HepG2 (cell line): ENCODE data around the gene NECAB2. TPM values are rescaled to one million over a fixed set of nuclear protein-coding genes. Genes with fewer than 3 reads are reported as not detected.

Experiments used
- ATAC-seq: fragments of 200-7000 bp; cut with Tn5 transposase; 3 replicates; pipeline ENCODE4 v1.9.1; 2020; ENCODE audit warnings: mild to moderate bottlenecking, moderate library complexity
- BruUV-seq: library from RNA; stranded (reverse); fragments of 400-500 nt; replicated peaks from 2 replicates; lab custom pipeline; 2021; lab: Mats Ljungman, UMichigan
- CTCF ChIA-PET: fragments of 300-600 bp; formaldehyde crosslinking; extraction: SDS; loops from one replicate; lab custom pipeline; 2021; ENCODE audit warnings: low total read pairs, inconsistent platforms, low intra/inter-chr PET ratio; lab: Yijun Ruan, JAX
- POLR2A ChIA-PET: fragments of 350-600 bp; sonication (Branson Sonifier 250); formaldehyde crosslinking; loops from one replicate; lab custom pipeline; 2020; ENCODE audit warnings: antibody characterized with exemption, inconsistent platforms; lab: Yijun Ruan, JAX
- DNase-seq: peaks from one replicate; pipeline ENCODE4 v3.0.0-alpha.2; 2015; ENCODE audit warnings: low spot score
- FAIRE-seq: peaks from 3 replicates; lab custom pipeline; 2011; peaks lifted over from hg19 to GRCh38; lab: Jason Lieb, UNC
- H2AFZ ChIP-seq: one replicate; pipeline ENCODE4 v1.6.1; 2011; ENCODE audit warnings: low read length, inconsistent platforms
- H3K27ac ChIP-seq: fragments of 300-600 bp; 3 replicates; pipeline ENCODE4 v1.8.0; 2011; ENCODE audit warnings: mixed run types, mild to moderate bottlenecking, mixed read lengths, low read length, inconsistent platforms; ENCODE audit not compliant: insufficient read depth; ENCODE audit errors: extremely low read length
- H3K27me3 ChIP-seq, 2 experiments: fragments of 200-600 bp in 1 of 2; 2 replicates in 1 of 2; 3 replicates in 1 of 2; pipeline versions ENCODE4 v1.6.0 to v1.8.0; 2011; ENCODE audit warnings: low read length in 2 of 2, mild to moderate bottlenecking in 2 of 2, moderate library complexity in 2 of 2, inconsistent platforms in 1 of 2; ENCODE audit not compliant: insufficient read depth in 2 of 2, control insufficient read depth in 1 of 2
- H3K36me3 ChIP-seq, 2 experiments: fragments of 200-600 bp in 1 of 2; replicated peaks in 1 of 2; 2 replicates in 1 of 2; 3 replicates in 1 of 2; pipeline versions ENCODE4 v1.5.1 to v1.8.0; 2011; ENCODE audit warnings: low read length in 2 of 2, inconsistent platforms in 1 of 2; ENCODE audit not compliant: insufficient read depth in 2 of 2, control insufficient read depth in 1 of 2
- H3K4me1 ChIP-seq: 2 replicates; pipeline ENCODE4 v1.5.1; 2012; ENCODE audit warnings: low read length, inconsistent platforms; ENCODE audit not compliant: insufficient read depth
- H3K4me2 ChIP-seq: 2 replicates; pipeline ENCODE4 v1.6.0; 2011; ENCODE audit warnings: low read depth, low read length, inconsistent platforms
- H3K4me3 ChIP-seq, 3 experiments: fragments of 200-600 bp in 1 of 3; sonication (generic), shearing (Covaris generic) in 1 of 3; replicated peaks in 1 of 3; 2 replicates each; pipeline ENCODE4 v1.5.1; 2011 to 2016; ENCODE audit warnings: low read length in 3 of 3, inconsistent platforms in 2 of 3, low read depth in 2 of 3, mild to moderate bottlenecking in 2 of 3, control low read depth in 1 of 3, mixed read lengths in 1 of 3; ENCODE audit not compliant: insufficient read depth in 1 of 3
- H3K79me2 ChIP-seq: one replicate; pipeline ENCODE4 v1.6.1; 2011; ENCODE audit warnings: low read length, inconsistent platforms; ENCODE audit not compliant: insufficient read depth
- H3K9ac ChIP-seq: 2 replicates; pipeline ENCODE4 v1.6.0; 2011; ENCODE audit warnings: mild to moderate bottlenecking, low read depth, low read length, inconsistent platforms; ENCODE audit not compliant: insufficient read depth
- H3K9me3 ChIP-seq: 2 replicates; pipeline ENCODE4 v1.5.1; 2012; ENCODE audit warnings: mild to moderate bottlenecking, low read length
- H4K20me1 ChIP-seq: 2 replicates; pipeline ENCODE4 v1.6.0; 2011; ENCODE audit warnings: inconsistent platforms, mild to moderate bottlenecking, low read length, moderate library complexity; ENCODE audit not compliant: insufficient read depth
- AKNA ChIP-seq: sonication (generic); formaldehyde crosslinking; IDR thresholded peaks from 2 replicates; pipeline ENCODE4 v1.4.0; 2020; ENCODE audit warnings: missing genetic modification reagents, borderline replicate concordance
- ARNTL ChIP-seq: sonication (generic); formaldehyde crosslinking; IDR thresholded peaks from 2 replicates; pipeline ENCODE4 v1.4.0; 2020; ENCODE audit warnings: mild to moderate bottlenecking, missing genetic modification reagents
- ELF3 ChIP-seq: IDR thresholded peaks from 2 replicates; pipeline ENCODE4 v1.6.1; 2016; ENCODE audit warnings: missing genetic modification reagents, missing compliant biosample characterization
- PATZ1 ChIP-seq: sonication (generic); formaldehyde crosslinking; IDR thresholded peaks from 2 replicates; pipeline ENCODE4 v1.4.0; 2020; ENCODE audit warnings: missing genetic modification reagents
- PTBP1 ChIP-seq: fragments of 200-400 bp; formaldehyde crosslinking; IDR thresholded peaks from 2 replicates; pipeline ENCODE4 v1.6.1; 2018; ENCODE audit warnings: low read length, low read depth; ENCODE audit not compliant: poor library complexity, severe bottlenecking
- RARA ChIP-seq: IDR thresholded peaks from 2 replicates; pipeline ENCODE4 v1.6.1; 2016; ENCODE audit warnings: missing genetic modification reagents, missing compliant biosample characterization
- SSRP1 ChIP-seq: IDR thresholded peaks from 2 replicates; pipeline ENCODE4 v1.6.1; 2016; ENCODE audit warnings: control low read depth
- ZBTB43 ChIP-seq: sonication (generic); formaldehyde crosslinking; conservative IDR thresholded peaks from 2 replicates; pipeline ENCODE4 v1.4.0; 2020; ENCODE audit warnings: missing genetic modification reagents
- ZNF362 ChIP-seq: sonication (generic); formaldehyde crosslinking; IDR thresholded peaks from 2 replicates; pipeline ENCODE4 v1.4.0; 2020; ENCODE audit warnings: missing genetic modification reagents, mild to moderate bottlenecking, borderline replicate concordance
- WGBS: methylation state at CpG from one replicate; pipeline ENCODE4 v1.1.6; 2017; ENCODE audit warnings: low lambda C conversion rate; 5-methylcytosine and 5-hydroxymethylcytosine counted together
- in situ Hi-C: cut with HindIII; loops from 2 replicates; pipeline ENCODE4 v1.10.0; 2017; ENCODE audit warnings: low pct_unique_long_range_greater_than_20kb; ENCODE audit not compliant: extremely low pct_ligation_motif_present
- intact Hi-C: fragments of 100-400 bp; cut with micrococcal nuclease; formaldehyde crosslinking; loops from one replicate; pipeline ENCODE4 v1.10.0; 2022; ENCODE audit not compliant: unreplicated experiment
- polyA plus RNA-seq, 8 experiments: library from polyadenylated mRNA; depleted of rRNA in 3 of 8; stranded (reverse) in 7 of 8; unstranded in 1 of 8; fragments of >200 nt; fragmentation: Illumina TruSeq in 4 of 8; extraction: Trizol in 4 of 8; gene quantifications; 2 replicates each; pipeline versions ENCODE4 v1.2.1 to v1.2.3, GENCODE V29; 2011 to 2016; ENCODE audit warnings: low read depth in 4 of 8, missing spikeins in 1 of 8, mixed read lengths in 1 of 8; ENCODE audit not compliant: insufficient read depth in 1 of 8
- total RNA-seq, 5 experiments: library from RNA; depleted of rRNA; stranded (reverse); fragments of >200 nt; fragmentation: Illumina TruSeq; extraction: Trizol; gene quantifications; 2 replicates each; pipeline ENCODE4 v1.2.3, GENCODE V29; 2016; ENCODE audit warnings: low read depth in 1 of 5
- TF ChIP-seq, protein P1 (sequence below): sonication (generic); formaldehyde crosslinking; IDR thresholded peaks from 2 replicates; pipeline ENCODE4 v1.4.0; 2020; ENCODE audit warnings: missing genetic modification reagents

Gene NECAB2
- total and polyA plus RNA-seq, 2 of the 13 experiments (the other 11 are each of a cell fraction or from before 2014, with no cell fraction given): 0.21 to 0.49 TPM

DNA sequence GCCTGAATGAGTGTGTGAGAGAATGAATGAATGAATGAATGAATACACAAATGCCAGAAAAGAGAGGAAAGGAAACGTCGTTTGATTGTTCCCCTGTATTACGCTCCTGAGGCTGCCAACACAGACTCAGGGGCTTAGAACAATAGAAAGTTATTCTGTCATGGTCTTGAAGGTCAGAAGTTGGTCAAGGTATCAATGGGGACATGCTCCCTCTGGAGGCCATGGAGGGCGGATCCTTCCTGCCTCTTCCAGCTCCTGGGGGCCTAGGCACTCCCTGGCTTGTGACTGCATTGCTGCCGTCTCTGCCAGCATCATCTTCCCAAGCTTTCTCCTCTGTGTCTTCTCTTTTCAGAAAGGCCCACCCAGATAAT lies 76.1 kb downstream of the NECAB2 start:
- ChIA-PET CTCF (interaction anchor here (1.1 to 1.9 kb wide), 5 partner anchors 19 to 117 kb away, joined by 4 to 25 read pairs (median 7); partner anchors contain the start of gene NECAB2), POLR2A (interaction anchor here (0.6 to 2.9 kb wide), 5 partner anchors 30 to 90 kb away, joined by 3 to 13 read pairs (median 3); partner anchors contain the start of gene OSGIN1)
- WGBS: 5% methylated on average over 5 of the region's 5 CpGs
- TF ChIP-seq SSRP1 (peak; percentile 39; the same call in 1 of the 2 replicates), AKNA (CRISPR knock-in tag) (no peak), RARA (CRISPR knock-in tag) (peak; percentile 41; the same call in 1 of the 2 replicates), ELF3 (CRISPR knock-in tag) (0 out of 2 replicates have a peak, but pooled peaks have one; percentile 16), PTBP1 (no peak), ZNF362 (no peak), PATZ1 (peak; percentile 34), ZBTB43 (CRISPR knock-in tag) (no peak), ARNTL (CRISPR knock-in tag) (no peak)
- TF ChIP-seq, protein P1, sequence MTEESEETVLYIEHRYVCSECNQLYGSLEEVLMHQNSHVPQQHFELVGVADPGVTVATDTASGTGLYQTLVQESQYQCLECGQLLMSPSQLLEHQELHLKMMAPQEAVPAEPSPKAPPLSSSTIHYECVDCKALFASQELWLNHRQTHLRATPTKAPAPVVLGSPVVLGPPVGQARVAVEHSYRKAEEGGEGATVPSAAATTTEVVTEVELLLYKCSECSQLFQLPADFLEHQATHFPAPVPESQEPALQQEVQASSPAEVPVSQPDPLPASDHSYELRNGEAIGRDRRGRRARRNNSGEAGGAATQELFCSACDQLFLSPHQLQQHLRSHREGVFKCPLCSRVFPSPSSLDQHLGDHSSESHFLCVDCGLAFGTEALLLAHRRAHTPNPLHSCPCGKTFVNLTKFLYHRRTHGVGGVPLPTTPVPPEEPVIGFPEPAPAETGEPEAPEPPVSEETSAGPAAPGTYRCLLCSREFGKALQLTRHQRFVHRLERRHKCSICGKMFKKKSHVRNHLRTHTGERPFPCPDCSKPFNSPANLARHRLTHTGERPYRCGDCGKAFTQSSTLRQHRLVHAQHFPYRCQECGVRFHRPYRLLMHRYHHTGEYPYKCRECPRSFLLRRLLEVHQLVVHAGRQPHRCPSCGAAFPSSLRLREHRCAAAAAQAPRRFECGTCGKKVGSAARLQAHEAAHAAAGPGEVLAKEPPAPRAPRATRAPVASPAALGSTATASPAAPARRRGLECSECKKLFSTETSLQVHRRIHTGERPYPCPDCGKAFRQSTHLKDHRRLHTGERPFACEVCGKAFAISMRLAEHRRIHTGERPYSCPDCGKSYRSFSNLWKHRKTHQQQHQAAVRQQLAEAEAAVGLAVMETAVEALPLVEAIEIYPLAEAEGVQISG: no peak

More for the DNA sequence above, 76.1 kb downstream of the NECAB2 start:
- no peak overlapping the region for H2AFZ ChIP-seq
- intact Hi-C loops (loop anchor here (1.0 to 5.0 kb wide), 4 partner anchors 52 to 118 kb away; no protein-coding TSS in a partner anchor), in situ Hi-C loops (loop anchor here (5.0 to 10.0 kb wide), 3 partner anchors 87 to 219 kb away; no protein-coding TSS in a partner anchor)
- H3K9ac ChIP-seq: no peak overlapping the region
- ATAC-seq: peak; percentile 72
- DNase-seq: peak; percentile 73
- no peaks in the 10 kb centered on the region; the same call in 1 of the 2 replicates for H4K20me1 ChIP-seq
- no peaks in the 10 kb centered on the region for H3K9me3 ChIP-seq
- H3K79me2 ChIP-seq: no peaks in the 10 kb centered on the region
- BruUV-seq: no TSS peak
- FAIRE-seq: peak; percentile 83
- H3K4me1 ChIP-seq: peaks cover 37% of the 10 kb centered on the region
- no peak overlapping the region for H3K27ac ChIP-seq
- H3K4me3 ChIP-seq: no peak overlapping the region
- H3K27me3 ChIP-seq: peaks cover 2 to 38% of the 10 kb centered on the region in 2 experiments; a peak in 3 of 5 replicates
- H3K4me2 ChIP-seq: peak overlapping the region; percentile 63
- no peaks in the 10 kb centered on the region for H3K36me3 ChIP-seq
